HCT116 (cell line): ENCODE measurements around the gene MYH10. TPM values are rescaled to one million over a fixed set of nuclear protein-coding genes. Genes with fewer than 3 reads are reported as not detected.

ENCODE experiments used
- ATAC-seq: fragments of 200-7000 bp; cut with Tn5 transposase; 2 replicates; pipeline ENCODE4 v1.9.1; 2020; ENCODE audit warnings: mild to moderate bottlenecking, moderate library complexity
- BruUV-seq: library from RNA; stranded (reverse); fragments of 400-500 nt; replicated peaks from 2 replicates; lab custom pipeline; 2021; lab: Mats Ljungman, UMichigan
- CTCF ChIA-PET: fragments of 300-600 bp; sonication (Branson Sonifier 250); formaldehyde crosslinking; loops from one replicate; lab custom pipeline; 2021; ENCODE audit warnings: antibody characterized with exemption; lab: Charles Lee
- POLR2A ChIA-PET: fragments of 300-600, 350-600 bp; sonication (Branson Sonifier 250); formaldehyde crosslinking; loops from one replicate; lab custom pipeline; 2021; ENCODE audit warnings: antibody characterized with exemption; lab: Charles Lee
- RAD21 ChIA-PET, 2 experiments: fragments of 300-600 bp; sonication (Branson Sonifier 250); formaldehyde crosslinking; loops; one replicate each; lab custom pipeline; 2023; ENCODE audit warnings: low total read pairs in 2 of 2; ENCODE audit not compliant: uncharacterized antibody in 2 of 2, unreplicated experiment in 2 of 2, low non-redundant PET in 1 of 2; lab: Charles Lee
- DNase-seq: peaks from one replicate; pipeline ENCODE4 v3.0.0-alpha.2; 2010; ENCODE audit warnings: low read depth, low spot score
- H2AFZ ChIP-seq: fragments of 200-600 bp; shearing (Covaris generic), sonication (generic); 2 replicates; pipeline ENCODE4 v1.6.1; 2017; ENCODE audit warnings: low read depth, mixed run types, mixed read lengths, antibody characterized with exemption, low read length; ENCODE audit not compliant: poor library complexity, severe bottlenecking
- H3K27ac ChIP-seq: 2 replicates; pipeline ENCODE4 v1.5.1; 2012; ENCODE audit warnings: low read depth, low read length
- H3K27me3 ChIP-seq: fragments of 200-600 bp; sonication (generic); 2 replicates; pipeline ENCODE4 v1.6.1; 2016; ENCODE audit warnings: mixed run types, low read length, mixed read lengths; ENCODE audit not compliant: insufficient read depth
- H3K36me3 ChIP-seq, 2 experiments: fragments of 200-500 bp in 1 of 2; fragments of 200-600 bp in 1 of 2; sonication (Bioruptor generic) in 1 of 2; sonication (generic) in 1 of 2; 2 replicates each; pipeline versions ENCODE4 v1.5.1 to v1.6.1; 2014 to 2016; ENCODE audit warnings: low read length in 2 of 2, inconsistent platforms in 1 of 2, mixed read lengths in 1 of 2, mixed run types in 1 of 2; ENCODE audit not compliant: insufficient read depth in 2 of 2, control insufficient read depth in 1 of 2
- H3K4me1 ChIP-seq, 2 experiments: fragments of 200-600 bp in 1 of 2; sonication (generic) in 1 of 2; 2 replicates each; pipeline versions ENCODE4 v1.5.1 to v1.6.1; 2012 to 2017; ENCODE audit warnings: low read length in 2 of 2, inconsistent platforms in 1 of 2, mild to moderate bottlenecking in 1 of 2, mixed read lengths in 1 of 2, mixed run types in 1 of 2, moderate library complexity in 1 of 2; ENCODE audit not compliant: insufficient read depth in 2 of 2, control insufficient read depth in 1 of 2
- H3K4me2 ChIP-seq: fragments of 200-600 bp; sonication (generic); 2 replicates; pipeline ENCODE4 v1.6.1; 2017; ENCODE audit warnings: mixed run types, low read length, mixed read lengths
- H3K4me3 ChIP-seq, 2 experiments: fragments of 200-600 bp in 1 of 2; sonication (generic) in 1 of 2; replicated peaks in 1 of 2; 2 replicates each; pipeline ENCODE4 v1.5.1; 2011 to 2016; ENCODE audit warnings: low read length in 2 of 2, control low read depth in 1 of 2, low read depth in 1 of 2, mild to moderate bottlenecking in 1 of 2, mixed read lengths in 1 of 2, mixed run types in 1 of 2
- H3K79me2 ChIP-seq: fragments of 200-600 bp; sonication (generic); 2 replicates; pipeline ENCODE4 v1.6.1; 2017; ENCODE audit warnings: mild to moderate bottlenecking, mixed run types, low read length, moderate library complexity, mixed read lengths; ENCODE audit not compliant: insufficient read depth
- H3K9ac ChIP-seq: fragments of 200-600 bp; sonication (generic); 2 replicates; pipeline ENCODE4 v1.6.1; 2016; ENCODE audit warnings: low read length, mixed read lengths
- H3K9me2 ChIP-seq: fragments of 200-600 bp; sonication (generic), shearing (Covaris generic); 2 replicates; pipeline ENCODE4 v1.6.1; 2017; ENCODE audit warnings: mixed run types, mild to moderate bottlenecking, moderate library complexity; ENCODE audit not compliant: insufficient read depth
- H3K9me3 ChIP-seq, 2 experiments: fragments of 200-500 bp in 1 of 2; fragments of 200-600 bp in 1 of 2; sonication (Bioruptor generic) in 1 of 2; sonication (generic) in 1 of 2; 2 replicates each; pipeline ENCODE4 v1.6.1; 2014 to 2017; ENCODE audit warnings: low read length in 2 of 2, mixed read lengths in 2 of 2, inconsistent platforms in 1 of 2, low read depth in 1 of 2, mild to moderate bottlenecking in 1 of 2, mixed run types in 1 of 2, moderate library complexity in 1 of 2; ENCODE audit not compliant: control insufficient read depth in 1 of 2, insufficient read depth in 1 of 2
- H4K20me1 ChIP-seq: fragments of 200-600 bp; sonication (generic), shearing (Covaris generic); 2 replicates; pipeline ENCODE4 v1.6.1; 2017; ENCODE audit warnings: mixed run types, mild to moderate bottlenecking, moderate library complexity; ENCODE audit not compliant: insufficient read depth
- CEBPB ChIP-seq: IDR thresholded peaks from 2 replicates; pipeline ENCODE4 v1.6.1; 2012; ENCODE audit warnings: low read depth
- ELF1 ChIP-seq: IDR thresholded peaks from 2 replicates; pipeline ENCODE4 v1.6.1; 2012; ENCODE audit warnings: low read depth, borderline replicate concordance
- SIN3A ChIP-seq: IDR thresholded peaks from 2 replicates; pipeline ENCODE4 v1.6.1; 2012; ENCODE audit warnings: low read depth
- SRF ChIP-seq: IDR thresholded peaks from 2 replicates; pipeline ENCODE4 v1.6.1; 2012; ENCODE audit warnings: low read depth
- TCF7L2 ChIP-seq: IDR thresholded peaks from 2 replicates; pipeline ENCODE4 v1.7.0; 2011; ENCODE audit warnings: borderline replicate concordance, inconsistent platforms; ENCODE audit not compliant: insufficient read depth, insufficient read length; ENCODE audit errors: extremely low read depth
- YY1 ChIP-seq: IDR thresholded peaks from 2 replicates; pipeline ENCODE4 v1.6.1; 2011; ENCODE audit warnings: low read length, low read depth, moderate library complexity, mild to moderate bottlenecking; ENCODE audit not compliant: insufficient replicate concordance; ENCODE audit errors: extremely low read depth
- ZBTB33 ChIP-seq: IDR thresholded peaks from 2 replicates; pipeline ENCODE4 v1.6.1; 2011; ENCODE audit warnings: mild to moderate bottlenecking, low read length, moderate library complexity; ENCODE audit not compliant: insufficient replicate concordance; ENCODE audit errors: extremely low read depth
- ZNF274 ChIP-seq: fragments of 200-500 bp; sonication (Bioruptor generic); IDR thresholded peaks from 2 replicates; pipeline ENCODE4 v1.6.1; 2014; ENCODE audit warnings: mild to moderate bottlenecking, low read depth, low read length, inconsistent platforms
- intact Hi-C: fragments of 100-400 bp; cut with micrococcal nuclease; formaldehyde crosslinking; loops from 2 replicates; pipeline ENCODE4 v1.10.0; 2022
- total RNA-seq: library from RNA; stranded (reverse); gene quantifications from one replicate; pipeline ENCODE4 v1.2.1, GENCODE V29; 2021; ENCODE audit not compliant: unreplicated experiment
- TF ChIP-seq, protein P1 (sequence below), 3 experiments: fragments of 200-600 bp in 1 of 3; sonication (generic) in 1 of 3; IDR thresholded peaks in 2 of 3; conservative IDR thresholded peaks in 1 of 3; 2 replicates each; pipeline ENCODE4 v1.5.1; 2012 to 2017; ENCODE audit warnings: low read depth in 2 of 3, low read length in 2 of 3, antibody characterized with exemption in 1 of 3, borderline replicate concordance in 1 of 3, control low read depth in 1 of 3, mild to moderate bottlenecking in 1 of 3, mixed read lengths in 1 of 3, mixed run types in 1 of 3, moderate library complexity in 1 of 3; ENCODE audit not compliant: insufficient read depth in 1 of 3
- TF ChIP-seq, protein P2 (sequence below): IDR thresholded peaks from 2 replicates; pipeline ENCODE4 v1.6.1; 2012

The MYH10 gene
- total RNA-seq, 1 experiment from 2014 or later = 39.2 TPM

DNA sequence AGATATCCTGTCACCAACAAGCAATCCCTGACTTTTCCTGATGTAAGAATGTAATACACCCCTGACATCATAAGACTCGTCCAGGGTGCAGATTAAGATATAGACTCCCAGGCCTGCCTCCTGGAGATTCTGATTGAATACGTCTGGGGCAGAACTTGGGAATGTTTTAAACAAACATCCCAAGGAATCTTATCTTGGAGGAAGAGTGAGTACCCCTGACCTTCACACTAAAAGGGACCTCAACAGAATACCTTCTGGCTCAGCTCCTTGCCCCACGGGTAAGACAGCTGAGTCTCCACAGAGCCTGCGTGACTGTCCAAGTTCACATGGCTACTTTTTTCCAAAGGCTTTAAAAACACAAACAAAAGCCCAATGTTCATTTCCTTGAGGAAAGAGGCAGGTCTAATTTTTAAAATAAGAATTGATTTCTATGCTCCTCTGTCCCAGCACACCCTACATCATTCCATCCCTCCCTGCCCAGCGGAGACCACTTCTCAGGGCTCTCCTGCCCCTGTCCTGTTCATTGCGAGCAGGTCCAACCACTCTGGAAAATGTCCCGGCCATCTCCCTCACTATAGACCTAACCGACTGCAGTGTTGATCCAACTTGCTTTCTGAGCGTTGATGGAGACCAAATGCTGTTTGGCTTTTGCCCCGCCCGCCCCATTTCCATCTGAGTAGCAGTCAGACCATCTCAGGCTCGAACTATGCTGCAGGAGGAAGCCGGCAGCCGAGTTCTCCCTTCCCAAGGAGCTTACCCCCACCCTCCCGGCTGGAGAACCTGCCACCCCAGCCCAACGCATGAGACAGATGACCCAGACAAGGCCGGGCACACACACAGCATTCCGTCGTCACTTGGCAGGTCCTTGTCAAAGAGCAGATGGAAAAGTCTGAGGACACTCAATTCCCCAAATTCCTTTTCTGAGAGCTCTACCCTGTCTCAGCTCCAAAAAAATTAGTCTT, 44.1 kb upstream of the MYH10 start:
- Histone ChIP-seq H3K9me2 (no peaks in the 10 kb centered on the region), H3K79me2 (no peaks in the 10 kb centered on the region), H3K4me2 (no peak overlapping the region), H3K27me3 (no peaks in the 10 kb centered on the region), H3K36me3 (no peaks in the 10 kb centered on the region), H2AFZ (no peak overlapping the region), H3K4me1 (no peaks in the 10 kb centered on the region), H4K20me1 (no peaks in the 10 kb centered on the region), H3K9ac (no peak overlapping the region), H3K27ac (no peak overlapping the region), H3K4me3 (no peak overlapping the region), H3K9me3 (no peaks in the 10 kb centered on the region)
- no peak for TF ChIP-seq ELF1
- intact Hi-C loops = no loop called here
- no TSS peak for BruUV-seq
- CTCF ChIA-PET = interaction anchor here (0.8 kb wide), 1 partner anchor 23 kb away, joined by 3 read pairs; no protein-coding TSS in a partner anchor
- RAD21 ChIA-PET = no interaction called here
- DNase-seq = no peak
- POLR2A ChIA-PET = no interaction called here
- no peak for ATAC-seq

GRCh38 chr17:8673612-8674011, 43.1 kb upstream of the MYH10 start:
- ATAC-seq (no peak), DNase-seq (no peak)
- no peaks in the 10 kb centered on the region for H3K9me2 ChIP-seq
- CTCF ChIA-PET = interaction anchor here (0.8 kb wide), 1 partner anchor 22 kb away, joined by 3 read pairs; no protein-coding TSS in a partner anchor
- H2AFZ ChIP-seq = no peak overlapping the region
- H3K79me2 ChIP-seq = no peaks in the 10 kb centered on the region
- H3K9ac ChIP-seq = no peak overlapping the region
- H3K4me2 ChIP-seq = no peak overlapping the region
- H3K36me3 ChIP-seq = no peaks in the 10 kb centered on the region
- H3K9me3 ChIP-seq = no peaks in the 10 kb centered on the region
- no peak overlapping the region for H3K27ac ChIP-seq
- POLR2A ChIA-PET = no interaction called here
- no peaks in the 10 kb centered on the region for H4K20me1 ChIP-seq
- H3K4me3 ChIP-seq = no peak overlapping the region
- no peaks in the 10 kb centered on the region for H3K27me3 ChIP-seq
- no peaks in the 10 kb centered on the region for H3K4me1 ChIP-seq
- RAD21 ChIA-PET = no interaction called here
- no TSS peak for BruUV-seq
- intact Hi-C loops = no loop called here
- TF ChIP-seq TCF7L2 = no peak
- TF ChIP-seq, protein P1, sequence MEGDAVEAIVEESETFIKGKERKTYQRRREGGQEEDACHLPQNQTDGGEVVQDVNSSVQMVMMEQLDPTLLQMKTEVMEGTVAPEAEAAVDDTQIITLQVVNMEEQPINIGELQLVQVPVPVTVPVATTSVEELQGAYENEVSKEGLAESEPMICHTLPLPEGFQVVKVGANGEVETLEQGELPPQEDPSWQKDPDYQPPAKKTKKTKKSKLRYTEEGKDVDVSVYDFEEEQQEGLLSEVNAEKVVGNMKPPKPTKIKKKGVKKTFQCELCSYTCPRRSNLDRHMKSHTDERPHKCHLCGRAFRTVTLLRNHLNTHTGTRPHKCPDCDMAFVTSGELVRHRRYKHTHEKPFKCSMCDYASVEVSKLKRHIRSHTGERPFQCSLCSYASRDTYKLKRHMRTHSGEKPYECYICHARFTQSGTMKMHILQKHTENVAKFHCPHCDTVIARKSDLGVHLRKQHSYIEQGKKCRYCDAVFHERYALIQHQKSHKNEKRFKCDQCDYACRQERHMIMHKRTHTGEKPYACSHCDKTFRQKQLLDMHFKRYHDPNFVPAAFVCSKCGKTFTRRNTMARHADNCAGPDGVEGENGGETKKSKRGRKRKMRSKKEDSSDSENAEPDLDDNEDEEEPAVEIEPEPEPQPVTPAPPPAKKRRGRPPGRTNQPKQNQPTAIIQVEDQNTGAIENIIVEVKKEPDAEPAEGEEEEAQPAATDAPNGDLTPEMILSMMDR (IDR thresholded peaks at IDR 0.05 in 2 of 3, conservative IDR thresholded peaks at IDR 0.05 in 1 of 3; ENCODE audit: borderline replicate concordance in 1 of 3, insufficient read depth in 1 of 3, low read depth in 2 of 3, low read length in 2 of 3) = no peak
- TF ChIP-seq ZNF274 = no peak
- TF ChIP-seq ZBTB33 = no peak
- TF ChIP-seq CEBPB = no peak
- TF ChIP-seq SRF = no peak
- TF ChIP-seq, protein P2, sequence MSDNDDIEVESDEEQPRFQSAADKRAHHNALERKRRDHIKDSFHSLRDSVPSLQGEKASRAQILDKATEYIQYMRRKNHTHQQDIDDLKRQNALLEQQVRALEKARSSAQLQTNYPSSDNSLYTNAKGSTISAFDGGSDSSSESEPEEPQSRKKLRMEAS = no peak
- no peak for TF ChIP-seq SIN3A
- no peak for TF ChIP-seq YY1
